Suppressor macrophage treated with lipopolysaccharide for 4 hours (primary cell): ENCODE measurements around the gene UQCR11.

ENCODE experiments used
- DNase-seq: peaks from one replicate; pipeline ENCODE4 v3.0.0-alpha.2; 2020

Gene UQCR11

GRCh38 chr19:1613808-1614570 lies 8.7 kb upstream of the UQCR11 start:
- DNase-seq = no peak

GRCh38 chr19:1613146-1613545 lies 7.9 kb upstream of the UQCR11 start:
- no peak for DNase-seq

GRCh38 chr19:1612114-1613086 lies 7.1 kb upstream of the UQCR11 start:
- no peak for DNase-seq

GRCh38 chr19:1611353-1611752 lies 6.1 kb upstream of the UQCR11 start:
- no peak for DNase-seq

- no peak for DNase-seq
These were observed 5.3 kb upstream of the UQCR11 start for GRCh38 chr19:1610579-1610978.

GRCh38 chr19:1609680-1610474 lies 4.6 kb upstream of the UQCR11 start:
- DNase-seq = no peak

- no peak for DNase-seq
These were observed 3.8 kb upstream of the UQCR11 start for GRCh38 chr19:1609103-1609396.

- no peak for DNase-seq
These were observed 3.3 kb upstream of the UQCR11 start for GRCh38 chr19:1608359-1609102.

- peak; percentile 24 for DNase-seq
These were observed 933 bp upstream of the UQCR11 start for GRCh38 chr19:1606138-1606651.

GRCh38 chr19:1602091-1602707 lies 3.1 kb downstream of the UQCR11 start:
- DNase-seq = no peak

- DNase-seq = peak; percentile 25
These were observed 3.6 kb downstream of the UQCR11 start for GRCh38 chr19:1601613-1602064.

GRCh38 chr19:1599460-1599846 lies 5.8 kb downstream of the UQCR11 start:
- DNase-seq = no peak

GRCh38 chr19:1598777-1599459 lies 6.3 kb downstream of the UQCR11 start:
- DNase-seq = no peak

GRCh38 chr19:1593501-1593772 lies 11.8 kb downstream of the UQCR11 start:
- DNase-seq = no peak

- peak; percentile 99 for DNase-seq
These were observed 12.3 kb downstream of the UQCR11 start, which contains the start of gene MBD3 for GRCh38 chr19:1592755-1593500. MBD3 (minus strand) TSS chr19:1592865; CDS start chr19:1592631, 234 bp downstream.

GRCh38 chr19:1592024-1592754 lies 13.1 kb downstream of the UQCR11 start:
- peak; percentile 97 for DNase-seq

- no peak for DNase-seq
These were observed 13.7 kb downstream of the UQCR11 start for GRCh38 chr19:1591421-1592023.

GRCh38 chr19:1590641-1591397 lies 14.4 kb downstream of the UQCR11 start:
- DNase-seq = no peak

GRCh38 chr19:1587872-1588271 lies 17.4 kb downstream of the UQCR11 start:
- DNase-seq = no peak
